NCI-H146 treated with DMSO at 0.1 percent for 48 hours (cell line): ENCODE measurements around the gene PIPOX.

Experiments used
- DNase-seq: peaks from one replicate; lab custom pipeline; 2025; ENCODE audit not compliant: unreplicated experiment; lab: John Stamatoyannopoulos, UW

The PIPOX gene

GRCh38 chr17:29095439-29095838, 52.5 kb downstream of the PIPOX start:
- no peak for DNase-seq

- no peak for DNase-seq
These were observed 53.2 kb downstream of the PIPOX start for GRCh38 chr17:29096094-29096493.

GRCh38 chr17:29099527-29099926, 56.6 kb downstream of the PIPOX start:
- no peak for DNase-seq

- DNase-seq = no peak
These were observed 57.4 kb downstream of the PIPOX start for GRCh38 chr17:29100296-29100695.

GRCh38 chr17:29102046-29102445, 59.1 kb downstream of the PIPOX start:
- DNase-seq = no peak

- DNase-seq = no peak
These were observed 59.8 kb downstream of the PIPOX start for GRCh38 chr17:29102741-29103181.

- no peak for DNase-seq
These were observed 60.4 kb downstream of the PIPOX start for GRCh38 chr17:29103341-29103740.
